Endothelial cell of umbilical vein (primary cell): ENCODE data around the gene EXOC3L1.

ENCODE experiments used
- CTCF ChIP-seq, 2 donors: IDR thresholded peaks; 1 replicate in 1 of 2; 2 replicates in 1 of 2; pipeline ENCODE4 v1.5.1; 2011; ENCODE audit warnings: low read length in 2 of 2, mild to moderate bottlenecking in 2 of 2, moderate library complexity in 2 of 2, control low read depth in 1 of 2, inconsistent platforms in 1 of 2, low read depth in 1 of 2; ENCODE audit not compliant: insufficient read depth in 1 of 2; ENCODE audit errors: extremely low read depth in 1 of 2
- EZH2 ChIP-seq: IDR thresholded peaks from 2 replicates; pipeline ENCODE4 v1.6.1; 2012; ENCODE audit warnings: borderline replicate concordance, low read depth, mild to moderate bottlenecking, moderate library complexity, low read length, inconsistent platforms; ENCODE audit not compliant: severe bottlenecking
- POLR2A ChIP-seq: IDR thresholded peaks from 2 replicates; pipeline ENCODE4 v1.6.1; 2012; ENCODE audit warnings: low read depth, mild to moderate bottlenecking, control low read depth, low read length
- POLR2AphosphoS5 ChIP-seq: IDR thresholded peaks from 2 replicates; pipeline ENCODE4 v1.6.1; 2012; ENCODE audit warnings: low read depth, mild to moderate bottlenecking, control low read depth, low read length, moderate library complexity; ENCODE audit not compliant: insufficient read depth
- TF ChIP-seq, protein P1 (sequence below): IDR thresholded peaks from 2 replicates; pipeline ENCODE4 v1.6.1; 2011; ENCODE audit not compliant: insufficient read depth, insufficient read length

DNA sequence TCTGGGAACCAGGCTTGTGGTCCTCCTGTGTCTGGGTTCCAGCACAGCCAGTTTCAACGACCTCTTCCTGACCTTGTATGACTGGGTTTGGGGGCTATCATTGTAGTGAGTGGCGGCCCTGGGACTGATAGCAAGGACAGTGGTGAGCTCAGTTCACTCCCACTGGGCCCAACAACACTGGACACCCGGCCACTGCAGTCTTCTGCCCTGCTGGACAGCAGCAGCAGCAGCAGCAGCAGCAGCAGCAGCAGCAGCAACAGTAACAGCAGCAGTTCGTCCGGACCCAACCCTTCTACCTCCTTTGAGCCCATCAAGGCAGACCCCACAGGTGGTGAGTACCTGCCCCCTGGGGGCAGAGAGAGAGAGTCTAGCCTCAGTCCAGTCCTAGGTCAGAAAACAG, 5.7 kb upstream of the EXOC3L1 start:
- TF ChIP-seq CTCF (IDR thresholded peaks at IDR 0.05; ENCODE audit: extremely low read depth in 1 of 2, insufficient read depth in 1 of 2, low read depth in 1 of 2, low read length in 2 of 2) (no peak), POLR2AphosphoS5 (no peak), EZH2 (no peak), POLR2A (no peak)
- TF ChIP-seq, protein P1, sequence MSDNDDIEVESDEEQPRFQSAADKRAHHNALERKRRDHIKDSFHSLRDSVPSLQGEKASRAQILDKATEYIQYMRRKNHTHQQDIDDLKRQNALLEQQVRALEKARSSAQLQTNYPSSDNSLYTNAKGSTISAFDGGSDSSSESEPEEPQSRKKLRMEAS: no peak
